Glutamatergic neuron (in vitro differentiated cells): ENCODE results near the gene TTN. TPM values are rescaled to one million over a fixed set of nuclear protein-coding genes. Genes with fewer than 3 reads are reported as not detected.

Experiments
- DNase-seq: peaks from one replicate; pipeline ENCODE4 v3.0.0; 2022
- H3K27ac Mint-ChIP-seq: one replicate; pipeline ENCODE4 v1.8.0; 2020; ENCODE audit warnings: mild to moderate bottlenecking, mixed read lengths, inconsistent platforms; ENCODE audit not compliant: unreplicated experiment
- H3K27me3 Mint-ChIP-seq: one replicate; pipeline ENCODE4 v1.8.0; 2020; ENCODE audit warnings: mild to moderate bottlenecking, moderate library complexity, mixed read lengths, inconsistent platforms; ENCODE audit not compliant: unreplicated experiment
- H3K36me3 Mint-ChIP-seq: one replicate; pipeline ENCODE4 v1.8.0; 2020; ENCODE audit warnings: mild to moderate bottlenecking, mixed read lengths, inconsistent platforms; ENCODE audit not compliant: unreplicated experiment
- H3K4me1 Mint-ChIP-seq: one replicate; pipeline ENCODE4 v1.8.0; 2020; ENCODE audit warnings: mild to moderate bottlenecking, low read depth, mixed read lengths, inconsistent platforms; ENCODE audit not compliant: unreplicated experiment
- H3K4me3 Mint-ChIP-seq: one replicate; pipeline ENCODE4 v1.8.0; 2020; ENCODE audit warnings: mild to moderate bottlenecking, mixed read lengths, inconsistent platforms; ENCODE audit not compliant: unreplicated experiment
- H3K9me3 Mint-ChIP-seq: one replicate; pipeline ENCODE4 v1.8.0; 2020; ENCODE audit warnings: mild to moderate bottlenecking, moderate library complexity, mixed read lengths, inconsistent platforms; ENCODE audit not compliant: unreplicated experiment
- total RNA-seq: library from RNA; stranded (reverse); fragmentation: NEBNext Ultra II Directional; extraction: Animal tissue kit (Norgen Biotek cat#: 25700); gene quantifications from one replicate; pipeline ENCODE4 v1.2.1, GENCODE V29; 2021; ENCODE audit not compliant: unreplicated experiment
- TF ChIP-seq, protein P1 (sequence below): fragments of 200-600 bp; sonication (generic); IDR thresholded peaks from one replicate; pipeline ENCODE4 v1.5.0; 2021; ENCODE audit not compliant: partially characterized antibody, unreplicated experiment

The TTN gene
- total RNA-seq, 1 donor from 2014 or later: 0.34 TPM

DNA sequence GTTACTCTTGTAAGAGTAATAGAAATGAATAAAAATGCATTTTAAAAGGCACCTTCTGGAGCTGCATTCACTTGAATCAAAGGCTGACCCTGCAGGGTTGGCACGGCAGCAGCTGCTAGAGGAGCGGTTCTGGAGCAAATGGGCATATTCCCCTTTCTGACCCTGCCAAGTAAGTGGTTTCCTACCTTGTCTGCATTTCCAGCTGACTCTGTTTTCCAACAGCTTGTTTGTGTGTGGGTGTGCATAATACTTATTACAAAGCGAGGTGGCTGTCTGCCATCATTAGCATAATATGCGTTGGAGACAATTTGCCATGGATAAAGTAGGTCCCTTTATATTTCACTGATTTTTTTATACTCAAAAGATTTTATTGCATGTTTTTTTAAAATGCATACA lies 21.3 kb upstream of the TTN start:
- Mint-ChIP-seq H3K27me3 (peaks cover 2% of the 10 kb centered on the region), H3K36me3 (no peaks in the 10 kb centered on the region), H3K9me3 (no peaks in the 10 kb centered on the region), H3K4me3 (no peak overlapping the region), H3K27ac (no peak overlapping the region), H3K4me1 (peaks cover 10% of the 10 kb centered on the region)
- TF ChIP-seq, protein P1, sequence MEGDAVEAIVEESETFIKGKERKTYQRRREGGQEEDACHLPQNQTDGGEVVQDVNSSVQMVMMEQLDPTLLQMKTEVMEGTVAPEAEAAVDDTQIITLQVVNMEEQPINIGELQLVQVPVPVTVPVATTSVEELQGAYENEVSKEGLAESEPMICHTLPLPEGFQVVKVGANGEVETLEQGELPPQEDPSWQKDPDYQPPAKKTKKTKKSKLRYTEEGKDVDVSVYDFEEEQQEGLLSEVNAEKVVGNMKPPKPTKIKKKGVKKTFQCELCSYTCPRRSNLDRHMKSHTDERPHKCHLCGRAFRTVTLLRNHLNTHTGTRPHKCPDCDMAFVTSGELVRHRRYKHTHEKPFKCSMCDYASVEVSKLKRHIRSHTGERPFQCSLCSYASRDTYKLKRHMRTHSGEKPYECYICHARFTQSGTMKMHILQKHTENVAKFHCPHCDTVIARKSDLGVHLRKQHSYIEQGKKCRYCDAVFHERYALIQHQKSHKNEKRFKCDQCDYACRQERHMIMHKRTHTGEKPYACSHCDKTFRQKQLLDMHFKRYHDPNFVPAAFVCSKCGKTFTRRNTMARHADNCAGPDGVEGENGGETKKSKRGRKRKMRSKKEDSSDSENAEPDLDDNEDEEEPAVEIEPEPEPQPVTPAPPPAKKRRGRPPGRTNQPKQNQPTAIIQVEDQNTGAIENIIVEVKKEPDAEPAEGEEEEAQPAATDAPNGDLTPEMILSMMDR: no peak
- no peak for DNase-seq

DNA sequence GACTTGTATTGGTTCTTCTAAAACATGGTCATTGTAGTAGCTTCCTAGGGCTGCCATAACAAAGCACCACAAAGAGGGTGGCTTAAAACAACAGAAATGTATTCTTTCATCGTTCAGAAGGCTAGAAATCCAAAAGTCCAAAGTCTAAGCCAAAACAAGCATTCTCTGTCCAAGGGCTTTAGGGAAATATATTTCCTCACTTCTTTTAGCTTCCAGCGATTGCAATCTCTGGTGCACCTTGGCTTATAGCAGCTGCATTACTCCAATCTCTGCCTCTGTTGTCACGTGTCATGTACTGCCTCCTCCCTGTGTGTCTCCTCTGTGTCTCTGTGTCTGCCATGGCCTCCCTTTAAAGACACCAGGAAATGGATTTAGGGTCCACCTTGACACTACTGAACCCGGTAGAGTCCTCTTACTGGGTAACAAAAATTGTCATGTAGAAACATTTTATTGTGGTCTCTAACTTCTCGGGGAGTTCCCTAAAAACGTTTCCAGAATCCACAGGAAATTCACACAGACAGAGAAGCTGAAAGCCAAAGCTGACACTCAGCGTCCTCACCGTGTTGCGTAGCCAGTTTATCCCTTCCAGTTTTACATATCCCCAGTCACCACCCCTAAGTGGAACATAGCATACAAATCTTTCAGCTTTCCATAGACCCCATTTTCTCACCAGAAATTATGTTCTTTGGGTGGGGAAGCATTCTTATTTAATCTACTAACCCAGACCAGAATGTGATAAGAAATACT lies 20.7 kb upstream of the TTN start:
- Mint-ChIP-seq H3K36me3 (no peaks in the 10 kb centered on the region), H3K27ac (no peak overlapping the region), H3K9me3 (no peaks in the 10 kb centered on the region), H3K4me3 (no peak overlapping the region), H3K4me1 (peaks cover 10% of the 10 kb centered on the region), H3K27me3 (peaks cover 2% of the 10 kb centered on the region)
- TF ChIP-seq, protein P1: no peak
- DNase-seq: no peak

DNA sequence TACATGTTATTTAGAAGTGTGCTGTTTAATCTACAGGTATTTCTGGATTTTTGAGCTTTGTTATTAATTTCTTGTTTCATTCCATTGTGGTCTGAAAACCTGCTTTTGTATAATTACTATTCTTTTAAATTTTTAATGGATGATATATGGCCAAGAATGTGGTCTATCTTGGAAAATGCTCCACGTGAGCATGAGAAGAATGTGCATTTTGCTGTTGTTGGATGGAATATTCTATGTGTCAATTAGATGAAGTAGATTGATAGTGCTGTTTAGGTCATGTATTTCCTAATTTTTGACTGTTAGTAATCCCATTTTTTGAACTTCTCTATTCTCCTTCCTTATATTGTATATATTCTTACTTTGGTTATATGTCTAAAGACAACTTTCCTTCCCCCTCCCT lies 19.9 kb upstream of the TTN start:
- Mint-ChIP-seq H3K36me3 (no peaks in the 10 kb centered on the region), H3K4me1 (peaks cover 10% of the 10 kb centered on the region)
- TF ChIP-seq, protein P1: no peak

DNA sequence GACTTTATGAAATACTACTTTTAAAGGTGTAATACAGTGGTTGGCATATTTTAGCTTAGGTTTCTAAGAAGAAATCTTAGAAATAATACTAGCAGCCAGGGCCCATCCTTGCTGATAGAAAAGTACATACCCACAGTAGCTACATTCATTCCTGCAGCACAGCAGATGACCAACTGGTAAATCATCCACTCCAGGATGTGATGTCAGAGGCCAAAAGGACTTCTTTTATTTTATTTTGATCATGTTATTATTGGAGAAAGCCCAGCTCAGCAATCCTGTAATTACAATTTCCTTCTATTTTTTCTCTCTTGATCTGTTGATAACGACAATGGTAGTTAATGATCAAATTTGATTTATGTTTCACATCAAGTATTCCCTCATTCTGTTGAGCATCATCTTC lies 18.0 kb upstream of the TTN start:
- Mint-ChIP-seq H3K27me3 (peaks cover 2% of the 10 kb centered on the region), H3K27ac (no peak overlapping the region), H3K4me3 (no peak overlapping the region), H3K36me3 (no peaks in the 10 kb centered on the region), H3K4me1 (peaks cover 7% of the 10 kb centered on the region), H3K9me3 (no peaks in the 10 kb centered on the region)
- DNase-seq: no peak
- TF ChIP-seq, protein P1: no peak

More for the DNA sequence above, 19.9 kb upstream of the TTN start:
- no peak for DNase-seq
- no peak overlapping the region for H3K4me3 Mint-ChIP-seq
- no peaks in the 10 kb centered on the region for H3K9me3 Mint-ChIP-seq
- no peak overlapping the region for H3K27ac Mint-ChIP-seq
- peaks cover 2% of the 10 kb centered on the region for H3K27me3 Mint-ChIP-seq

DNA sequence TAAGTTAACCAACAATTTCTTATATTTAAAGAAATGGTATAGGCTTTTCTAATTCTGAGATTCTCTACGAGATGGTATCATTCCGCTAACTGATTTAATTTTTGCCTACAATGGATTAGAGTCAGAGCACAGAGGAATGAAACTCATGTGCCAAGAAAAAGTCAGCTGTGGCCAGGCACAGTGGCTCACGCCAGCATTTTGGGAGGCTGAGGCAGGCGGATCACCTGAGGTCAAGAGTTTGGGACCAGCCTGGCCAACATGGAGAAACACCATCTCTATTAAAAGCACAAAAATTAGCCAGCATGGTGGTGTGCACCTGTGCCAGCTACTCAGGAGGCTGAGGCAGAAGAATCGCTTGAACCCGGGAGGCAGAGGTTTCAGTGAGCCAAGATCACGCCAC lies 17.0 kb upstream of the TTN start:
- Mint-ChIP-seq H3K36me3 (no peaks in the 10 kb centered on the region), H3K4me3 (no peak overlapping the region), H3K27ac (no peak overlapping the region), H3K27me3 (peaks cover 2% of the 10 kb centered on the region), H3K9me3 (no peaks in the 10 kb centered on the region), H3K4me1 (peaks cover 5% of the 10 kb centered on the region)
- TF ChIP-seq, protein P1: no peak
- DNase-seq: no peak
